ENCODE measurements around the gene CEMIP2.

DNA sequence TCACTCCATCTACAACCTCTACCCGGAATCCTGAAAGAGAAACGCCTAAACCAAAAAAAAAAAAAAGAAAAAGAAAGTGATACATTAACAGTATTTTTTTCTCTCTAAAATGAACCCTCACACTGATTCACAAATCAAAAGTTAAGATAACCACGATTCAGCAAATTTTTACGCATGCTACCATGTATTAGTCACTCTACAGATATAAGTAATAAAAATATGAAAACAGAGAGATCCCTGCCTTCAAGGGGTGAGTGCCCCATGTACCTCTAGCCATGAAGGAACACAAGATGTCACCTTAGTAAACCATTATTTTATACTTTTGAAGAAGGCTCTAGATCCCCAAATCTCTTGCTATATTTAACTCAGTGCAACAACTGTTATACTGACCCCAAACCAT is 33.4 kb downstream of the CEMIP2 start:
- TF ChIP-seq, protein P1, sequence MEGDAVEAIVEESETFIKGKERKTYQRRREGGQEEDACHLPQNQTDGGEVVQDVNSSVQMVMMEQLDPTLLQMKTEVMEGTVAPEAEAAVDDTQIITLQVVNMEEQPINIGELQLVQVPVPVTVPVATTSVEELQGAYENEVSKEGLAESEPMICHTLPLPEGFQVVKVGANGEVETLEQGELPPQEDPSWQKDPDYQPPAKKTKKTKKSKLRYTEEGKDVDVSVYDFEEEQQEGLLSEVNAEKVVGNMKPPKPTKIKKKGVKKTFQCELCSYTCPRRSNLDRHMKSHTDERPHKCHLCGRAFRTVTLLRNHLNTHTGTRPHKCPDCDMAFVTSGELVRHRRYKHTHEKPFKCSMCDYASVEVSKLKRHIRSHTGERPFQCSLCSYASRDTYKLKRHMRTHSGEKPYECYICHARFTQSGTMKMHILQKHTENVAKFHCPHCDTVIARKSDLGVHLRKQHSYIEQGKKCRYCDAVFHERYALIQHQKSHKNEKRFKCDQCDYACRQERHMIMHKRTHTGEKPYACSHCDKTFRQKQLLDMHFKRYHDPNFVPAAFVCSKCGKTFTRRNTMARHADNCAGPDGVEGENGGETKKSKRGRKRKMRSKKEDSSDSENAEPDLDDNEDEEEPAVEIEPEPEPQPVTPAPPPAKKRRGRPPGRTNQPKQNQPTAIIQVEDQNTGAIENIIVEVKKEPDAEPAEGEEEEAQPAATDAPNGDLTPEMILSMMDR (IDR thresholded peaks at IDR 0.05), result no peak
- TF ChIP-seq POLR2AphosphoS5 (IDR thresholded peaks at IDR 0.05; ENCODE audit: low read depth, low read length), result no peak
- TF ChIP-seq SIN3A (IDR thresholded peaks at IDR 0.05; ENCODE audit: borderline replicate concordance, insufficient read depth, low read depth, low read length), result no peak

All from Panc1 (cell line).